GM19468 (cell line): Measurements from ENCODE around the gene SPATA9.

Experiments used
- ATAC-seq: cut with Tn5 transposase; IDR thresholded peaks from one replicate; pipeline ENCODE4 v1.9.1; 2021; ENCODE audit warnings: mild to moderate bottlenecking, moderate library complexity, moderate number of reproducible peaks; ENCODE audit not compliant: unreplicated experiment; ENCODE audit errors: extremely low read depth

SPATA9 gene

GRCh38 chr5:95621839-95622629, 60.8 kb downstream of the SPATA9 start:
- no peak for ATAC-seq

GRCh38 chr5:95620870-95621838, 61.6 kb downstream of the SPATA9 start:
- ATAC-seq: peak; percentile 20

- peak; percentile 44 for ATAC-seq
These were observed 62.5 kb downstream of the SPATA9 start, which contains the start of gene GPR150 for GRCh38 chr5:95620030-95620869. TSS of gene GPR150 (plus strand) at chr5:95620087. CDS start at chr5:95620276, 189 bp downstream.

- ATAC-seq: no peak
These were observed 63.2 kb downstream of the SPATA9 start for GRCh38 chr5:95619514-95620029.

- no peak for ATAC-seq
These were observed 63.7 kb downstream of the SPATA9 start for GRCh38 chr5:95619096-95619495.

GRCh38 chr5:95617057-95617456, 65.7 kb downstream of the SPATA9 start:
- ATAC-seq: no peak

- ATAC-seq: no peak
These were observed 67.7 kb downstream of the SPATA9 start for GRCh38 chr5:95615164-95615467.

- ATAC-seq: no peak
These were observed 69.3 kb downstream of the SPATA9 start for GRCh38 chr5:95613514-95613913.

- no peak for ATAC-seq
These were observed 71.4 kb downstream of the SPATA9 start for GRCh38 chr5:95611396-95611795.

GRCh38 chr5:95610546-95610945, 72.2 kb downstream of the SPATA9 start:
- no peak for ATAC-seq

GRCh38 chr5:95609711-95610110, 73.1 kb downstream of the SPATA9 start:
- ATAC-seq: no peak
